Gastrocnemius medialis (tissue), 4 donors: ENCODE data around the gene ZNF556. TPM values are rescaled to one million over a fixed set of nuclear protein-coding genes. Genes with fewer than 3 reads are reported as not detected.
A peak's percentile ranks its signal among the peaks of the same experiment; 100 is the strongest.

ENCODE experiments used
- ATAC-seq, 2 donors: fragments of 150-250 bp; one replicate each; pipeline ENCODE4 v1.9.1; 2016
- DNase-seq, 2 donors: peaks; one replicate each; pipeline ENCODE4 v3.0.0-alpha.2; 2019
- H3K27ac ChIP-seq, 4 donors: fragments of 200-600 bp; sonication (generic); 1 replicate in 1 of 4; 2 replicates in 3 of 4; pipeline ENCODE4 v1.5.1; 2016 to 2018; ENCODE audit warnings: mild to moderate bottlenecking in 2 of 4, moderate library complexity in 1 of 4
- H3K27me3 ChIP-seq, 3 donors: fragments of 200-600 bp; sonication (generic) in 2 of 3; 1 replicate in 1 of 3; 2 replicates in 2 of 3; pipeline versions ENCODE4 v1.5.1 to v1.6.0; 2016 to 2019; ENCODE audit warnings: mild to moderate bottlenecking in 1 of 3, moderate library complexity in 1 of 3
- H3K36me3 ChIP-seq, 2 donors: fragments of 200-600 bp; sonication (generic) in 1 of 2; one replicate each; pipeline ENCODE4 v1.5.1; 2017 to 2018
- H3K4me1 ChIP-seq, 2 donors: fragments of 200-600 bp; sonication (generic) in 1 of 2; one replicate each; pipeline ENCODE4 v1.5.1; 2016 to 2017; ENCODE audit warnings: mild to moderate bottlenecking in 2 of 2
- H3K4me3 ChIP-seq, 4 donors: fragments of 200-600 bp; sonication (generic) in 3 of 4; 1 replicate in 1 of 4; 2 replicates in 3 of 4; pipeline ENCODE4 v1.5.1; 2016 to 2019; ENCODE audit warnings: mild to moderate bottlenecking in 2 of 4
- H3K9me3 ChIP-seq, 3 donors: fragments of 200-600 bp; sonication (generic) in 2 of 3; 1 replicate in 1 of 3; 2 replicates in 2 of 3; pipeline ENCODE4 v1.5.1; 2016 to 2019
- CTCF ChIP-seq, 5 experiments: fragments of 450-650 bp in 3 of 5; fragments of 200-600 bp in 2 of 5; sonication (generic) in 2 of 5; IDR thresholded peaks in 4 of 5; conservative IDR thresholded peaks in 1 of 5; 1 replicate in 4 of 5; 2 replicates in 1 of 5; pipeline ENCODE4 v1.5.1; 2016 to 2019; ENCODE audit warnings: antibody characterized with exemption in 5 of 5, mild to moderate bottlenecking in 3 of 5, moderate library complexity in 3 of 5
- POLR2A ChIP-seq, 2 donors: fragments of 450-650 bp; IDR thresholded peaks; one replicate each; pipeline ENCODE4 v1.6.1; 2017; ENCODE audit warnings: antibody characterized with exemption in 2 of 2, mild to moderate bottlenecking in 2 of 2, moderate library complexity in 2 of 2
- in situ Hi-C, 4 donors: fragments of 200-750 bp; cut with MboI; loops; one replicate each; pipeline versions ENCODE4 v1.15.0 to v1.8.0; 2017; ENCODE audit warnings: low sequenced_read_pairs in 4 of 4
- intact Hi-C: fragments of 100-400 bp; cut with DNase I; formaldehyde crosslinking; loops from one replicate; pipeline ENCODE4 v1.15.1; 2023; ENCODE audit warnings: low total_unique reads
- total RNA-seq, 4 donors: library from RNA; depleted of rRNA; stranded (reverse); fragments of >200 nt; gene quantifications; one replicate each; pipeline versions ENCODE4 v1.1.0 to v1.2.3, GENCODE V29; 2016

Gene ZNF556
- total RNA-seq, 4 donors from 2014 or later, result 0.26 to 0.34 TPM; not detected in 2

GRCh38 chr19:2852598-2852997 lies 14.5 kb upstream of the ZNF556 start:
- Histone ChIP-seq H3K36me3 (peaks cover 9 to 57% of the 10 kb centered on the region in 2 donors), H3K4me3 (peak overlapping the region in 1 of 4 donors; percentile 20), H3K27ac (no peak overlapping the region), H3K27me3 (no peaks in the 10 kb centered on the region), H3K4me1 (no peaks in the 10 kb centered on the region), H3K9me3 (peaks cover 0 to 73% (median 26%) of the 10 kb centered on the region in 3 donors)
- in situ Hi-C loops, result no loop called here
- intact Hi-C loops, result no loop called here
- DNase-seq, result no peak
- ATAC-seq, result no peak
- no peak for TF ChIP-seq CTCF (IDR thresholded peaks at IDR 0.05 in 4 of 5, conservative IDR thresholded peaks at IDR 0.05 in 1 of 5)
- TF ChIP-seq POLR2A (IDR thresholded peaks at IDR 0.05), result no peak

- peaks cover 0 to 74% (median 26%) of the 10 kb centered on the region in 3 donors for H3K9me3 ChIP-seq
- H3K36me3 ChIP-seq, result peaks cover 9 to 57% of the 10 kb centered on the region in 2 donors
- TF ChIP-seq CTCF (IDR thresholded peaks at IDR 0.05 in 4 of 5, conservative IDR thresholded peaks at IDR 0.05 in 1 of 5), result no peak
Measured at GRCh38 chr19:2853015-2853606, 14.0 kb upstream of the ZNF556 start.

GRCh38 chr19:2854849-2855248 lies 12.3 kb upstream of the ZNF556 start:
- Histone ChIP-seq H3K36me3 (peaks cover 9 to 67% of the 10 kb centered on the region in 2 donors), H3K4me3 (no peak overlapping the region), H3K9me3 (peaks cover 0 to 65% (median 26%) of the 10 kb centered on the region in 3 donors), H3K27me3 (no peaks in the 10 kb centered on the region), H3K4me1 (no peaks in the 10 kb centered on the region), H3K27ac (no peak overlapping the region)
- in situ Hi-C loops, result no loop called here
- no peak for TF ChIP-seq CTCF (IDR thresholded peaks at IDR 0.05 in 4 of 5, conservative IDR thresholded peaks at IDR 0.05 in 1 of 5)
- TF ChIP-seq POLR2A (IDR thresholded peaks at IDR 0.05), result no peak
- DNase-seq (no peak), ATAC-seq (no peak)
- intact Hi-C loops, result no loop called here

More at GRCh38 chr19:2853015-2853606, 14.0 kb upstream of the ZNF556 start:
- no peak for DNase-seq
- H3K4me1 ChIP-seq, result no peaks in the 10 kb centered on the region
- H3K27me3 ChIP-seq, result no peaks in the 10 kb centered on the region
- no peak overlapping the region for H3K27ac ChIP-seq
- in situ Hi-C loops (no loop called here), intact Hi-C loops (no loop called here)
- no peak for ATAC-seq
- H3K4me3 ChIP-seq, result peak overlapping the region in 1 of 4 donors; percentile 20

GRCh38 chr19:2856457-2857050 lies 10.6 kb upstream of the ZNF556 start:
- Histone ChIP-seq H3K9me3 (peaks cover 0 to 59% (median 26%) of the 10 kb centered on the region in 3 donors), H3K4me3 (no peak overlapping the region)
- in situ Hi-C loops, result no loop called here

More at GRCh38 chr19:2856457-2857050, 10.6 kb upstream of the ZNF556 start:
- Histone ChIP-seq H3K27ac (no peak overlapping the region), H3K27me3 (no peaks in the 10 kb centered on the region), H3K4me1 (no peaks in the 10 kb centered on the region), H3K36me3 (peaks cover 9 to 52% of the 10 kb centered on the region in 2 donors)
- TF ChIP-seq CTCF (IDR thresholded peaks at IDR 0.05 in 4 of 5, conservative IDR thresholded peaks at IDR 0.05 in 1 of 5), result no peak
- TF ChIP-seq POLR2A (IDR thresholded peaks at IDR 0.05), result no peak
- ATAC-seq (no peak), DNase-seq (no peak)
- intact Hi-C loops, result no loop called here
